Ectodermal cell (in vitro differentiated cells): ENCODE results near the gene CXCL13.

Experiments used
- H3K27ac ChIP-seq: 2 replicates; pipeline ENCODE4 v1.7.0; 2013; ENCODE audit warnings: mild to moderate bottlenecking, low read depth, low read length; ENCODE audit not compliant: insufficient read depth, poor library complexity, severe bottlenecking
- H3K27me3 ChIP-seq: 2 replicates; pipeline ENCODE4 v1.7.0; 2013; ENCODE audit warnings: mild to moderate bottlenecking, low read length; ENCODE audit not compliant: insufficient read depth, control insufficient read depth, poor library complexity, severe bottlenecking
- H3K36me3 ChIP-seq: one replicate; pipeline ENCODE4 v1.7.0; 2013; ENCODE audit warnings: low read length; ENCODE audit not compliant: control insufficient read depth, insufficient read depth
- H3K4me1 ChIP-seq: one replicate; pipeline ENCODE4 v1.7.0; 2013; ENCODE audit warnings: low read length; ENCODE audit not compliant: control insufficient read depth, insufficient read depth
- H3K4me3 ChIP-seq: 2 replicates; pipeline ENCODE4 v1.7.0; 2013; ENCODE audit warnings: low read depth, low read length, control low read depth; ENCODE audit not compliant: insufficient read depth
- H3K9me3 ChIP-seq: 2 replicates; pipeline ENCODE4 v1.7.0; 2013; ENCODE audit warnings: mild to moderate bottlenecking, low read length, moderate library complexity; ENCODE audit not compliant: control insufficient read depth
- WGBS, 2 experiments: methylation state at CpG; one replicate each; pipeline ENCODE4 v1.1.7; 2013; ENCODE audit warnings: missing lambda C conversion rate in 2 of 2; 5-methylcytosine and 5-hydroxymethylcytosine counted together

CXCL13 gene

DNA sequence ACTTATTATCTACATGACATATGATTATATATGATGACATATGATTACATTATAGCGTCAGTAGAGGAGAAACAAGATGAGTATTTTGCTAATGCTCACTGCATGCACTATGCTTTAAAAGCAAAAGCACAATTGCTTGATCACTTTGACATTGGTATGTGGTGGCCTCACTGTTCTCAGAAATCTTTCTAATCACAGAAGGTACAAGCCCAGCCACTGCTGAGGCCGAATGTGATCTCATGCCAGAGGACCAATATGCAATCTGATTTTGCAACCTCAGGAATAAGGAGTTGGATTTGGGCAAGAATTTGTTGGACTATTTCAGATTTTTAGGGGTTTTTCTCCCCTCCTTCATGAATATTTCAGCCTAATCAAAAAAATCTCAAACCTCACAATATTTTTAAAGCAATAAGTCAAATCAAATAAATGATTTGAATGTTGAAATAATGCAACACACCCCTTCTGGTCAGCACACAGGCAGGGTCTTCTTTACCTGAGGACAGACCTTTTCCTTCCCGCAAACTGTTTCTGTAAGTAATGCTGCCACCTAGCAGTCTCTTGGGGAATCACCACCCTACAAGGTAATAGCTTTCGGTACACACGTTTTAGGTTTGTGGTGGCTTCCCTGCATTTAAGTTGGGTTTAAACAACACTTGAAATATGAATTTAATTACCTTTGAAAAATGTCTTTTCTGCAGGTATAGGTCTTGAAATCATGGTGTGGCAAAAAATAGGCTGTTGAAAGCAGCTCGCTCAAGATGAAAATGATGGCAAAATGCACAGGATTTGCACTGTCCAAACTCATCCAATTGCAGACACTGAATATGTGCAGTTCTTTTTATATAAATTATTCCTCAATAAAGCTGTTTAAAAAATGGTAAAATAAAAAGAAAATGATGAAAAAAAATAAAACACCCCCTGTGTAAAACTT, 4.8 kb upstream of the CXCL13 start:
- Histone ChIP-seq H3K36me3 (no peaks in the 10 kb centered on the region), H3K9me3 (no peaks in the 10 kb centered on the region), H3K27me3 (no peaks in the 10 kb centered on the region), H3K4me3 (no peak overlapping the region), H3K27ac (no peak overlapping the region), H3K4me1 (no peaks in the 10 kb centered on the region)
- WGBS, 2 experiments: 44 to 64% methylated on average over 4 to 6 of the region's 6 CpGs

DNA sequence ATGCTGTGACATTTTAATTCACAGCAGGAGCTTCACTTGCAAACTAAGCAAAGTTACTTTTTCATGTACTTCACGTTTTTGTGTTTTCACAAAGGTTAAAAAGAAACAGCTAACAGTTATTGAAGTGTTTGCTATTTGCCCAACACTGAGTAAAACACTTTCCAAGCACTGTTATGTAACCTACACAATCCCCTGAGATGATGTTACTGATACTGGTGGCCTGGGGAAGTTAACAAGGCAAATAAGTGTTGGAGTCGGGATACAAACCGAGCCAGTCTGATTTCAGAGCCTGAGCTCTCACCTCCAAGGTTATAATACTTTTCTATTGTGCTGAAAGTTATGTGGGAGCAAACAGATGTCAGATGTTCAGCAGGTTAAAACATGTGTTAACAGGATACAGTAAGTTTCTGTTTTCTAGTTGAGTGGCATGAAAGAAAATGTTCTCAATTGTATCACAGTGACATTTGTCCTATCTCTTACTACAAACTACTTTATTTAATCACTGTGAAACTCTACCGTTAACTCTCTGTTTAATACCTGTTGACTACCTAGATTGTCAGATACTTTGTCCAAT, 3.9 kb upstream of the CXCL13 start:
- Histone ChIP-seq H3K4me1 (no peaks in the 10 kb centered on the region), H3K36me3 (no peaks in the 10 kb centered on the region), H3K4me3 (no peak overlapping the region), H3K27me3 (no peaks in the 10 kb centered on the region), H3K27ac (no peak overlapping the region), H3K9me3 (no peaks in the 10 kb centered on the region)
- WGBS, 2 experiments: 78 to 83% methylated on average over 4 of the region's 4 CpGs

DNA sequence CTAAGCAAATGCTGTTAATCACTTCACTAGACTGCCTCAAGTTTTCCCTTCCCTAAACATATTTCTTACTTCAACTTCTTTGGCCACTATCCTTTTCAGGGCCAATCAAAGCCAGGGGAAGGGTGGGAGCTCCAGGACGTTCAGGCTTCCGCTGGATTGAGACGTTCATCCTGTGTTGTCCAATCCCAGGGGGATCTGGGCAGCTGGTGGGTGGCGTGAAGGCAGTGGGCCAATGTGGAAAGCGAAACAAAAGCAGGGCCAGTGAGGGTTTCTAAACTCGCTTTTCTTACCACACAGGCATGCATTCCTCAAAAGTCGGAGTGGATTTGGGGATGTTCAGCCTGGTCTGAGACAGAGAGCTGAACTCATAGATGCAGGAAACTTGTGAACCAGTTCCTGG, 7.6 kb downstream of the CXCL13 start:
- Histone ChIP-seq H3K27ac (no peak overlapping the region), H3K4me3 (no peak overlapping the region), H3K9me3 (no peaks in the 10 kb centered on the region), H3K4me1 (no peaks in the 10 kb centered on the region), H3K27me3 (no peaks in the 10 kb centered on the region), H3K36me3 (no peaks in the 10 kb centered on the region)
- 90 to 91% methylated on average over 7 of the region's 7 CpGs for WGBS, 2 experiments

DNA sequence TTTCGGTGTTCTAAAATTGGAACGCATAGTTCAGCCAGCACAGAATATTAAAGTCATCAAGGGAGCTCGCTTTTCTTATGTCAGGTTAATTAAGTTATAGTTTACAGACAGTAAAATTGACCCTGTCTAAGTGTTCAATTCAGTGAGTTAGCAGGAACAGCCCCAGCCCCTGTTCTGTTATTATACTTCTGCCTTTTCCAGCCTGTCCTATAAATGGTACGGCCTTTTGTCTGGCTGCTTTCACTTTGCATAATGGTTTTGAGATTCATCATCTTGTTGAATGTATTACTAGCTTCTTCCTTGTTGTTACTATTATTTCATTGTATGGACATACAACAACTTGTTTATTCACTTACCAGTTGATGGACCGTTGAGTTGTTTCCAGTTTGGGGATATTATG, 9.5 kb downstream of the CXCL13 start:
- H3K36me3 ChIP-seq: no peaks in the 10 kb centered on the region
- no peak overlapping the region for H3K4me3 ChIP-seq
- no peaks in the 10 kb centered on the region for H3K27me3 ChIP-seq
- WGBS, 2 experiments: 88 to 93% methylated on average over 4 to 5 of the region's 5 CpGs
- no peaks in the 10 kb centered on the region for H3K9me3 ChIP-seq
- H3K27ac ChIP-seq: no peak overlapping the region
- no peaks in the 10 kb centered on the region for H3K4me1 ChIP-seq

DNA sequence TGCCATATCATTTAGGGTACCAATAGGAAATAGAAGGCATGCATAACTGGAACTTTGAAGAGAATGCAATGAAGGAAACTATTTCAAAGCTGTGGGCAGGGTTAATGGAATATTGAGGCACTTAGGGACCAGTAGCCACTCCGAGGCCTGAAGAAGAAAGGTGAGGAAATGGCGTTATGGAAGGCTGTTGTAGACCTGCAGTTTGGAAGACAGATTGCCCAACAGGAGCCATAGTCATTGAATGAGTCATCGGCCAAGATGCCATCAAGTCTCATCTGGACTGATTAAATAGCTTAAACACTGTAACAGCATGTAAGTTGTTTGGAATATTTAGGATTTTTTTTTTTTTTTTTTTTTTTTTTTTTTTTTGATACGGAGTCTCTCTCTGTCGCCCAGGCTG, 11.6 kb downstream of the CXCL13 start:
- no peaks in the 10 kb centered on the region for H3K36me3 ChIP-seq
- no peaks in the 10 kb centered on the region for H3K9me3 ChIP-seq
- H3K27ac ChIP-seq: no peak overlapping the region
- H3K4me3 ChIP-seq: no peak overlapping the region
- no peaks in the 10 kb centered on the region for H3K4me1 ChIP-seq
- WGBS, 2 experiments: 90 to 97% methylated on average over 3 to 5 of the region's 5 CpGs
- H3K27me3 ChIP-seq: no peaks in the 10 kb centered on the region

DNA sequence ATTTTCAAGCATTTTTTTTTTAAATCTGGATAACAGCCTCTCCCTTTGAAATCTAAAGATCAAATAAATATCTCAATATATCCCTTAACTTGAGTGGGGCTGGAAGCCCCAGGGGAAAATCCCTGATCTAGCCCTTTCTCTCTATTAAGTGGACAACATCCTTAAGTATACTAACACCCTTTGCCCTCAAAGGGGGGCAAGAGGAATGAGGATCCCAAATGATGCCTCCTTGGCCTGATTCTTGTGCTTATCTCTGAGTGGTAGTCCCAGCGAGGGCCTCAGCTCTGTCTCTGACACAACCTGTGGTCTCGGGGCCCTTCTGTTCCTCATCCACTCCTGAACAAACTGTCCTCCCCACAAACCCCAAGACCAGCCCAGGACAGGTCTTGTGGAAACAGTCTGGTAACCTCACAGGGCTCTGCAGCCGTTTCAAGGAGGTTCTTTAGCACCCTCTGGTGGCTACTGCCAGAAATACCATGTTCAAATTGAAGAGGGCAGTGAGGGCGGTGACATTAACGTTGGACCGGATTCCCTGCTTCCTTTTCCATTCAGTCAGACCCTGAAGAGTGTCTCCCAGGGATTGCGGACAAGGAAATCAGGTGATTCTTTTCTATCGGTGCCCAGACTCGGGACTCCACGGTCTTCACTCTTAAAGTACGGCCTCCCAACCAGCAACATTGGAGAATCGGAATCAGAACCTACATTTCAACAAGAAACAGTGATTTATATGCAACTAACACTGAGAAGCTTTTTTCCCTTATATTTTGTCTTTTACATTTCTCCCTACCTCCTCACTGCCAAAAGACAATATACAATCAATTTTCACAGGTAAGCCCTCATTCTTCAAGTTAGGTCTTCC, 13.0 kb downstream of the CXCL13 start:
- 16 to 20% methylated on average over 12 of the region's 12 CpGs for WGBS, 2 experiments
- H3K27ac ChIP-seq: no peak overlapping the region
- H3K4me1 ChIP-seq: no peaks in the 10 kb centered on the region
- H3K36me3 ChIP-seq: no peaks in the 10 kb centered on the region
- H3K9me3 ChIP-seq: no peaks in the 10 kb centered on the region
- no peak overlapping the region for H3K4me3 ChIP-seq
- H3K27me3 ChIP-seq: no peaks in the 10 kb centered on the region

DNA sequence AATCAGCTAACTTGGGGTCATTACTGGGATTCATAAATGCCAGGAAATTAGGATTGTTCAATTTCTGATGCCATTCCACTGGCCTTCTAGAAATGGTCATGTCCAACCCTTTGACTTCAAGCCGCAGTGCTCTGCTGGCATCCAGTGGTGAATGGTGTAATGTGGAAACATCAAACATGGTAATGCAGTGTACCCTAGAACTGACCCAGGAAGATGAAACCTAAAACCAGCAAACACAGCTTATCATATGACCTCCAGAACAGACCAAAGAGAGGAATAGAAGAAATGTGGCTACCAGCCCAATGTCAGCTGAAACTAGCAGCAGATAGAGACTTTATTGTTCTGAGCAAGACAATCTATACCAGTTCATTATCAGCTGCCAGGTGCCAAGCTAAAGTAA, 13.8 kb downstream of the CXCL13 start:
- H3K36me3 ChIP-seq: no peaks in the 10 kb centered on the region
- 88 to 100% methylated on average over 1 of the region's 1 CpG for WGBS, 2 experiments

DNA sequence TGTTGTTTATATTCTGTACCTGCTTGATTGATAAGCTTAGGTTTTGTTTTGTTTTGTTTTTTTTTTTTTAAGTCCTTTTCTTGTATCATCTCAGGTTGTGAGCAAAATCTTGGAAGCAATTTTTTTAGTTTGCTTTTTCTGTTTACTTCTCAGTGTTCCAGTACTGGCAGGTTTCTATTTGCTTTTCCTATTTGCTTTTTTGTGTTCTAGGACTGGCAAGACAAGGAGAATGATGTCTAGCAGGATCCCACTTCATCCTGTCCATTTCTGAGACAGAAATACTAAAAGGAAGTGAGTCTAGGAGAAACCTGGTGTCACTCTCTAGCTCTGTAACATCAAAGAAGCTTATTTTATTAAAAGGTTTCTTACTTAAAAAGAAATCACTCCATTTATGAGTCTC, 15.6 kb downstream of the CXCL13 start:
- H3K27ac ChIP-seq: no peak overlapping the region
- H3K4me1 ChIP-seq: no peaks in the 10 kb centered on the region
- H3K4me3 ChIP-seq: no peak overlapping the region
- H3K9me3 ChIP-seq: no peaks in the 10 kb centered on the region
- no peaks in the 10 kb centered on the region for H3K36me3 ChIP-seq
- no peaks in the 10 kb centered on the region for H3K27me3 ChIP-seq

More for the DNA sequence above, 13.8 kb downstream of the CXCL13 start:
- Histone ChIP-seq H3K27ac (no peak overlapping the region), H3K27me3 (no peaks in the 10 kb centered on the region), H3K4me1 (no peaks in the 10 kb centered on the region), H3K4me3 (no peak overlapping the region), H3K9me3 (no peaks in the 10 kb centered on the region)

DNA sequence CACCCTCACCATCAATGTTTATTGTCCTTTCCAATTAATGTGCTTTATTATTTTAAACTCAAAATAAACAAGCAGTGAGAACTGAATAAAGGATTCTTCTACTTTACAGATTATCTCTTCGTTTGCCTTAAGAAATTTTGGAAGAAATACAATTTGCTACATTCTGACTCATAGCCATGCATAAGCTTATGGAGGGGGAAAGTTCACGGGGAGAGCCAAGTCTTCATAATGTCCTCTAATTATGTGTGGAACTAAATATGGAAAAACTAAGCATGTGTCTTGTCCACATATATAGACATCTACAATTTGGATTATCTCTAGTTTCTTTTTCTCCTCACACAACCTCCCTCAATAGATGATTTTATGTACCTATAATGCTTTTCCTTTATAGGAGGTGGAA, 17.5 kb downstream of the CXCL13 start:
- no peak overlapping the region for H3K27ac ChIP-seq
- no peaks in the 10 kb centered on the region for H3K9me3 ChIP-seq
- WGBS, 2 experiments: 83 to 90% methylated on average over 2 of the region's 2 CpGs
- no peaks in the 10 kb centered on the region for H3K4me1 ChIP-seq
- H3K4me3 ChIP-seq: no peak overlapping the region
- no peaks in the 10 kb centered on the region for H3K27me3 ChIP-seq
- H3K36me3 ChIP-seq: no peaks in the 10 kb centered on the region

DNA sequence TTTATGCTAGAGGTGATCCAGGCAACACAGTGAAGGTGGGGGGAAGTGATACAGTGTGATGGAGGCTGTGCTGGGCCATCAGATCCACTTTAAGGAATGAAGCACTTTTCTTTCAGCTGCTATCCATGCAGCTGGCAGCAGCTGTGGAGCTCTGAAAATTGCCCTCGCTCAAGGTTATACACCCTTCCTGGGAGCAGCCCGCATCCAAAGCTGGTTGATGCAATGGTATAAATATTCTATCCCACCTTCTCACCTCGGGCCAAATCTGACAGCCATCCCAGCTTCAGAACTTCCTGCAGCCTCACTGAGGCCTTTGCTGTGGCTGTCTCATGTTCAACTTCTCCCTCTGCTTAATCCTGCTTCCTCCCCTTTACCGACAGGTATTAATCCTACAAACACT, 18.6 kb downstream of the CXCL13 start:
- Histone ChIP-seq H3K4me3 (no peak overlapping the region), H3K9me3 (no peaks in the 10 kb centered on the region), H3K27me3 (no peaks in the 10 kb centered on the region), H3K36me3 (no peaks in the 10 kb centered on the region), H3K27ac (no peak overlapping the region), H3K4me1 (no peaks in the 10 kb centered on the region)
- 92 to 97% methylated on average over 4 of the region's 4 CpGs for WGBS, 2 experiments
